Measurements from ENCODE around the gene CCDC3. TPM values are rescaled to one million over a fixed set of nuclear protein-coding genes. Genes with fewer than 3 reads are reported as not detected.

CCDC3 gene
- total and polyA plus RNA-seq, 3 donors from 2014 or later = 30.6 to 35.5 (median 33.3) TPM

- peaks cover 8% of the 10 kb centered on the region for H3K4me1 ChIP-seq
- TF ChIP-seq POLR2A (IDR thresholded peaks at IDR 0.05) = no peak
- TF ChIP-seq CTCF (IDR thresholded peaks at IDR 0.05) = no peak
- 88 to 95% methylated on average over 7 of the region's 7 CpGs for WGBS, 2 donors
- no peak overlapping the region for H3K4me3 ChIP-seq
- no peaks in the 10 kb centered on the region for H3K27me3 ChIP-seq
- no peaks in the 10 kb centered on the region for H3K36me3 ChIP-seq (ENCODE audit: low read depth, missing control alignments)
- no peaks in the 10 kb centered on the region for H3K9me3 ChIP-seq
- no peak for DNase-seq
- intact Hi-C loops (cut with DNase I; ENCODE audit: low total_unique reads) = no loop called here
- H3K27ac ChIP-seq = no peak overlapping the region
Observed at GRCh38 chr10:12899546-12899945, 102.0 kb downstream of the CCDC3 start.

- Histone ChIP-seq H3K4me1 (peaks cover 4% of the 10 kb centered on the region), H3K9me3 (no peaks in the 10 kb centered on the region), H3K27ac (no peak overlapping the region), H3K27me3 (no peaks in the 10 kb centered on the region), H3K36me3 (ENCODE audit: low read depth, missing control alignments) (no peaks in the 10 kb centered on the region), H3K4me3 (no peak overlapping the region)
- DNase-seq = no peak
- 65 to 79% methylated on average over 24 of the region's 24 CpGs for WGBS, 2 donors
- intact Hi-C loops (cut with DNase I; ENCODE audit: low total_unique reads) = no loop called here
- TF ChIP-seq POLR2A (IDR thresholded peaks at IDR 0.05) (no peak), CTCF (IDR thresholded peaks at IDR 0.05) (no peak)
Observed at GRCh38 chr10:12898271-12898670, 103.2 kb downstream of the CCDC3 start.

GRCh38 chr10:12897278-12897677 lies 104.2 kb downstream of the CCDC3 start:
- Histone ChIP-seq H3K9me3 (no peaks in the 10 kb centered on the region), H3K4me1 (no peaks in the 10 kb centered on the region), H3K27me3 (no peaks in the 10 kb centered on the region), H3K4me3 (no peak overlapping the region), H3K36me3 (ENCODE audit: low read depth, missing control alignments) (no peaks in the 10 kb centered on the region), H3K27ac (no peak overlapping the region)
- intact Hi-C loops (cut with DNase I; ENCODE audit: low total_unique reads) = no loop called here
- WGBS, 2 donors = 87 to 90% methylated on average over 6 of the region's 6 CpGs
- no peak for DNase-seq
- TF ChIP-seq CTCF (IDR thresholded peaks at IDR 0.05) (no peak), POLR2A (IDR thresholded peaks at IDR 0.05) (no peak)

GRCh38 chr10:12896251-12896650 lies 105.3 kb downstream of the CCDC3 start:
- H3K36me3 ChIP-seq (ENCODE audit: low read depth, missing control alignments) = no peaks in the 10 kb centered on the region
- no peak overlapping the region for H3K27ac ChIP-seq
- no peaks in the 10 kb centered on the region for H3K27me3 ChIP-seq
- H3K4me1 ChIP-seq = no peaks in the 10 kb centered on the region
- 95% methylated on average over 5 of the region's 5 CpGs for WGBS, 2 donors
- no peak overlapping the region for H3K4me3 ChIP-seq
- TF ChIP-seq CTCF (IDR thresholded peaks at IDR 0.05) (no peak), POLR2A (IDR thresholded peaks at IDR 0.05) (no peak)
- DNase-seq = no peak
- intact Hi-C loops (cut with DNase I; ENCODE audit: low total_unique reads) = no loop called here
- H3K9me3 ChIP-seq = no peaks in the 10 kb centered on the region

GRCh38 chr10:12892924-12893323 lies 108.6 kb downstream of the CCDC3 start:
- no peaks in the 10 kb centered on the region for H3K4me1 ChIP-seq
- no peaks in the 10 kb centered on the region for H3K36me3 ChIP-seq (ENCODE audit: low read depth, missing control alignments)
- no peaks in the 10 kb centered on the region for H3K27me3 ChIP-seq
- no peaks in the 10 kb centered on the region for H3K9me3 ChIP-seq
- TF ChIP-seq POLR2A (IDR thresholded peaks at IDR 0.05) (no peak), CTCF (IDR thresholded peaks at IDR 0.05) (no peak)
- H3K4me3 ChIP-seq = no peak overlapping the region
- intact Hi-C loops (cut with DNase I; ENCODE audit: low total_unique reads) = no loop called here
- no peak overlapping the region for H3K27ac ChIP-seq
- DNase-seq = no peak
